Retinal pigment epithelial cell (primary cell): Measurements from ENCODE around the gene RNF6.

Source experiments
- DNase-seq: peaks from one replicate; pipeline ENCODE4 v3.0.0-alpha.2; 2010; ENCODE audit warnings: low read depth
- H3K4me3 ChIP-seq: 2 replicates; pipeline ENCODE4 v1.5.1; 2011; ENCODE audit warnings: mild to moderate bottlenecking, low read length, control low read depth, moderate library complexity
- CTCF ChIP-seq: conservative IDR thresholded peaks from 2 replicates; pipeline ENCODE4 v1.5.1; 2011; ENCODE audit warnings: low read depth, low read length, control low read depth, inconsistent platforms

The RNF6 gene

DNA sequence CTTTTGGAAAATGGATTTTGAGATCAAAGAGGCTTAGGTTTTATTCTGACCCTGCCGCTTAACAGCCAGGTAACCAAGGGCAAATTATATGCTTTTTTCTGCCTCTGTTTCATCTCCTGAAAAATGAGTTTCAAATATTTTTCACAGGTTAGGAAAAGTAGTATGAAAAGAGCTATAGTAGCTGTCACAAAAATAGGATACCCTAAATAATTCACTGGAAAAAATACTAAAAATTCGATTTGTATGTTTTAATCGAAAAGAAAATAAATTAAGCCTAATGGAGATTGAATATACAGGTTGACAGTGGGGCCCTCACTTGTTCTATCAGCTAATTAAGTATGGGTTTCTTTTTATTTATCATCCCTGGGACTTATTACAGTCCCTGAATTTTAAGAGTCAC lies 58.3 kb downstream of the RNF6 start:
- TF ChIP-seq CTCF: no peak
- no peak for DNase-seq
- H3K4me3 ChIP-seq: no peak overlapping the region
